ENCODE measurements around the gene CA6. TPM values are rescaled to one million over a fixed set of nuclear protein-coding genes. Genes with fewer than 3 reads are reported as not detected.

Gene CA6
- total RNA-seq, 2 donors from 2014 or later: not detected

GRCh38 chr1:8985915-8986813, 40.5 kb downstream of the CA6 start:
- no peak for DNase-seq
- WGBS, 2 experiments (ENCODE audit: insufficient coverage in 1 of 2, insufficient read length in 1 of 2): 91 to 96% methylated on average over 13 to 14 of the region's 14 CpGs
- Histone ChIP-seq H3K27ac (ENCODE audit: low read depth, low read length) (no peak overlapping the region), H3K9ac (ENCODE audit: extremely low read depth, low read length, poor library complexity, severe bottlenecking) (no peak overlapping the region), H3K27me3 (ENCODE audit: control insufficient read depth, insufficient read depth, low read length, poor library complexity, severe bottlenecking) (peaks cover under 1% of the 10 kb centered on the region), H3K36me3 (ENCODE audit: control insufficient read depth, insufficient read depth, low read length) (no peaks in the 10 kb centered on the region), H3K9me3 (ENCODE audit: control insufficient read depth, low read length) (no peaks in the 10 kb centered on the region), H3K4me1 (ENCODE audit: control insufficient read depth, insufficient read depth, low read length) (no peaks in the 10 kb centered on the region), H3K4me3 (ENCODE audit: low read length) (no peak overlapping the region)
- H3K36me3 Mint-ChIP-seq (ENCODE audit: low read depth): no peaks in the 10 kb centered on the region
- peaks cover under 1% of the 10 kb centered on the region for H3K9me3 Mint-ChIP-seq
- H3K4me1 Mint-ChIP-seq: peaks cover 5% of the 10 kb centered on the region
- no peak overlapping the region for H3K4me3 Mint-ChIP-seq
- no peaks in the 10 kb centered on the region for H3K27me3 Mint-ChIP-seq (ENCODE audit: insufficient read depth)
- H3K27ac Mint-ChIP-seq: no peak overlapping the region
- no peak for TF ChIP-seq CTCF (conservative IDR thresholded peaks at IDR 0.05)

- Mint-ChIP-seq H3K9me3 (no peaks in the 10 kb centered on the region), H3K27ac (no peak overlapping the region), H3K4me1 (peaks cover 5% of the 10 kb centered on the region), H3K4me3 (no peak overlapping the region), H3K36me3 (ENCODE audit: low read depth) (no peaks in the 10 kb centered on the region), H3K27me3 (ENCODE audit: insufficient read depth) (peaks cover under 1% of the 10 kb centered on the region)
- Histone ChIP-seq H3K9me3 (ENCODE audit: control insufficient read depth, low read length) (no peaks in the 10 kb centered on the region), H3K36me3 (ENCODE audit: control insufficient read depth, insufficient read depth, low read length) (no peaks in the 10 kb centered on the region), H3K27ac (ENCODE audit: low read depth, low read length) (no peak overlapping the region), H3K4me1 (ENCODE audit: control insufficient read depth, insufficient read depth, low read length) (no peaks in the 10 kb centered on the region), H3K9ac (ENCODE audit: extremely low read depth, low read length, poor library complexity, severe bottlenecking) (no peak overlapping the region), H3K4me3 (ENCODE audit: low read length) (no peak overlapping the region), H3K27me3 (ENCODE audit: control insufficient read depth, insufficient read depth, low read length, poor library complexity, severe bottlenecking) (no peaks in the 10 kb centered on the region)
- no peak for TF ChIP-seq CTCF (conservative IDR thresholded peaks at IDR 0.05)
- WGBS, 2 experiments (ENCODE audit: insufficient coverage in 1 of 2, insufficient read length in 1 of 2): 93 to 98% methylated on average over 9 to 10 of the region's 10 CpGs
- no peak for DNase-seq
These were observed 41.1 kb downstream of the CA6 start for GRCh38 chr1:8986814-8987190.

- 46 to 53% methylated on average over 7 to 9 of the region's 9 CpGs for WGBS, 2 experiments (ENCODE audit: insufficient coverage in 1 of 2, insufficient read length in 1 of 2)
- Mint-ChIP-seq H3K27ac (no peak overlapping the region), H3K4me1 (peaks cover 5% of the 10 kb centered on the region), H3K36me3 (ENCODE audit: low read depth) (no peaks in the 10 kb centered on the region), H3K4me3 (no peak overlapping the region), H3K27me3 (ENCODE audit: insufficient read depth) (peaks cover 2% of the 10 kb centered on the region), H3K9me3 (peaks cover 7% of the 10 kb centered on the region)
- no peaks in the 10 kb centered on the region for H3K9me3 ChIP-seq (ENCODE audit: control insufficient read depth, low read length)
- no peaks in the 10 kb centered on the region for H3K27me3 ChIP-seq (ENCODE audit: control insufficient read depth, insufficient read depth, low read length, poor library complexity, severe bottlenecking)
- H3K36me3 ChIP-seq (ENCODE audit: control insufficient read depth, insufficient read depth, low read length): no peaks in the 10 kb centered on the region
- no peaks in the 10 kb centered on the region for H3K4me1 ChIP-seq (ENCODE audit: control insufficient read depth, insufficient read depth, low read length)
- H3K9ac ChIP-seq (ENCODE audit: extremely low read depth, low read length, poor library complexity, severe bottlenecking): no peak overlapping the region
- DNase-seq: peak; percentile 92
- TF ChIP-seq CTCF (conservative IDR thresholded peaks at IDR 0.05): peak; percentile 97
- no peak overlapping the region for H3K4me3 ChIP-seq (ENCODE audit: low read length)
- no peak overlapping the region for H3K27ac ChIP-seq (ENCODE audit: low read depth, low read length)
These were observed 42.4 kb downstream of the CA6 start for GRCh38 chr1:8987881-8988617.

Data from endodermal cell (in vitro differentiated cells).